ENCODE data around the gene DNASE1L1. TPM values are rescaled to one million over a fixed set of nuclear protein-coding genes. Genes with fewer than 3 reads are reported as not detected.

Gene DNASE1L1
- total and polyA plus RNA-seq, 2 of the 13 experiments (the other 11 are each of a cell fraction or from before 2014, with no cell fraction given) = 4.7 to 12.3 TPM

DNA sequence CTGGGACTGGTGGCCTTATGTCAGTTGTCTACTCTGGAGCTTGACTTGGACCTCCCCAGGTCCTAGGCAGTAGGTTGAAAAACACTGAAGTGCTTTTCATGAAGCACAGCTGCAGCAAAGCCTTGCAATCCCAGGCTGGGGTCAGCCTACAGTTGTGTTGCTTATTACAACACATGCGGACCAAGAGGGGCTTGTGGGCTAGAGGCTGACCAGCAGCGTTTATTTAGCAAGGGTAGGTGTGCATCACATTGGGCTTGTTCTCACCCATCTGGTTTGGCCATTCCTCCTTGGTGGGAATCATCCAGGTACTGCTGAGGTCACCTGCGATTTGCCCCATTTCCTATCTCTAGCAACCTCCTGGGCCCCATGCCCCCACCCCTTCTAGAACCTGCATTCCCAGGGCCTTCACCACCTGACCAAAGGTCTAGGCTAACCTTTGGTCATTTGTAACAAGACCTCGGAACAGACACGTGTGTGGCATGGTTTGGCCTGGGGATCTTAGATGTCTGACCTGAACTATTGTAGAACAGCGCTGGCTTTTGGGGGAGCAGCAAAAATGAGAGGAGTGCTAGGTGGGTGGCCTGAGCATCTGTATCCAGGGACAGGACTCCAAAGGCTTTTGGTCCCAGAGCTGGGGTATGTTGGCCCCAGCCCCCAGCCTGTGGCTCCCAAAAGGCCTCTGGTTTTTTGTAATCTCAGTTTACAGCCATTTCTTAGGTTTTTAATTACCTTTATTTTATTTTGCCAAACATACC, 7.8 kb downstream of the DNASE1L1 start (continued):
- TF ChIP-seq, protein P1, sequence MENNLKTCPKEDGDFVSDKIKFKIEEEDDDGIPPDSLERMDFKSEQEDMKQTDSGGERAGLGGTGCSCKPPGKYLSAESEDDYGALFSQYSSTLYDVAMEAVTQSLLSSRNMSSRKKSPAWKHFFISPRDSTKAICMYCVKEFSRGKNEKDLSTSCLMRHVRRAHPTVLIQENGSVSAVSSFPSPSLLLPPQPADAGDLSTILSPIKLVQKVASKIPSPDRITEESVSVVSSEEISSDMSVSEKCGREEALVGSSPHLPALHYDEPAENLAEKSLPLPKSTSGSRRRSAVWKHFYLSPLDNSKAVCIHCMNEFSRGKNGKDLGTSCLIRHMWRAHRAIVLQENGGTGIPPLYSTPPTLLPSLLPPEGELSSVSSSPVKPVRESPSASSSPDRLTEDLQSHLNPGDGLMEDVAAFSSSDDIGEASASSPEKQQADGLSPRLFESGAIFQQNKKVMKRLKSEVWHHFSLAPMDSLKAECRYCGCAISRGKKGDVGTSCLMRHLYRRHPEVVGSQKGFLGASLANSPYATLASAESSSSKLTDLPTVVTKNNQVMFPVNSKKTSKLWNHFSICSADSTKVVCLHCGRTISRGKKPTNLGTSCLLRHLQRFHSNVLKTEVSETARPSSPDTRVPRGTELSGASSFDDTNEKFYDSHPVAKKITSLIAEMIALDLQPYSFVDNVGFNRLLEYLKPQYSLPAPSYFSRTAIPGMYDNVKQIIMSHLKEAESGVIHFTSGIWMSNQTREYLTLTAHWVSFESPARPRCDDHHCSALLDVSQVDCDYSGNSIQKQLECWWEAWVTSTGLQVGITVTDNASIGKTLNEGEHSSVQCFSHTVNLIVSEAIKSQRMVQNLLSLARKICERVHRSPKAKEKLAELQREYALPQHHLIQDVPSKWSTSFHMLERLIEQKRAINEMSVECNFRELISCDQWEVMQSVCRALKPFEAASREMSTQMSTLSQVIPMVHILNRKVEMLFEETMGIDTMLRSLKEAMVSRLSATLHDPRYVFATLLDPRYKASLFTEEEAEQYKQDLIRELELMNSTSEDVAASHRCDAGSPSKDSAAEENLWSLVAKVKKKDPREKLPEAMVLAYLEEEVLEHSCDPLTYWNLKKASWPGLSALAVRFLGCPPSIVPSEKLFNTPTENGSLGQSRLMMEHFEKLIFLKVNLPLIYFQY (CRISPR knock-in tag; IDR thresholded peaks at IDR 0.05; ENCODE audit: borderline replicate concordance) = no peak
- TF ChIP-seq RBM39 (IDR thresholded peaks at IDR 0.05; ENCODE audit: low read depth, low read length, poor library complexity, severe bottlenecking) = no peak
- TF ChIP-seq PHB2 (IDR thresholded peaks at IDR 0.05; ENCODE audit: partially characterized antibody) = no peak
- TF ChIP-seq, protein P2, sequence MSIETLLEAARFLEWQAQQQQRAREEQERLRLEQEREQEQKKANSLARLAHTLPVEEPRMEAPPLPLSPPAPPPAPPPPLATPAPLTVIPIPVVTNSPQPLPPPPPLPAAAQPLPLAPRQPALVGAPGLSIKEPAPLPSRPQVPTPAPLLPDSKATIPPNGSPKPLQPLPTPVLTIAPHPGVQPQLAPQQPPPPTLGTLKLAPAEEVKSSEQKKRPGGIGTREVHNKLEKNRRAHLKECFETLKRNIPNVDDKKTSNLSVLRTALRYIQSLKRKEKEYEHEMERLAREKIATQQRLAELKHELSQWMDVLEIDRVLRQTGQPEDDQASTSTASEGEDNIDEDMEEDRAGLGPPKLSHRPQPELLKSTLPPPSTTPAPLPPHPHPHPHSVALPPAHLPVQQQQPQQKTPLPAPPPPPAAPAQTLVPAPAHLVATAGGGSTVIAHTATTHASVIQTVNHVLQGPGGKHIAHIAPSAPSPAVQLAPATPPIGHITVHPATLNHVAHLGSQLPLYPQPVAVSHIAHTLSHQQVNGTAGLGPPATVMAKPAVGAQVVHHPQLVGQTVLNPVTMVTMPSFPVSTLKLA (IDR thresholded peaks at IDR 0.05) = peak; percentile 27; the same call in 1 of the 2 replicates
- no peak for TF ChIP-seq ZNF75D (CRISPR knock-in tag; IDR thresholded peaks at IDR 0.05; ENCODE audit: borderline replicate concordance)
- TF ChIP-seq FOSL2 (CRISPR knock-in tag; IDR thresholded peaks at IDR 0.05) = 0 out of 2 replicates have a peak, but pooled peaks have one; percentile 18
- TF ChIP-seq, protein P3, sequence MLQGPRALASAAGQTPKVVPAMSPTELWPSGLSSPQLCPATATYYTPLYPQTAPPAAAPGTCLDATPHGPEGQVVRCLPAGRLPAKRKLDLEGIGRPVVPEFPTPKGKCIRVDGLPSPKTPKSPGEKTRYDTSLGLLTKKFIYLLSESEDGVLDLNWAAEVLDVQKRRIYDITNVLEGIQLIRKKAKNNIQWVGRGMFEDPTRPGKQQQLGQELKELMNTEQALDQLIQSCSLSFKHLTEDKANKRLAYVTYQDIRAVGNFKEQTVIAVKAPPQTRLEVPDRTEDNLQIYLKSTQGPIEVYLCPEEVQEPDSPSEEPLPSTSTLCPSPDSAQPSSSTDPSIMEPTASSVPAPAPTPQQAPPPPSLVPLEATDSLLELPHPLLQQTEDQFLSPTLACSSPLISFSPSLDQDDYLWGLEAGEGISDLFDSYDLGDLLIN (CRISPR knock-in tag; IDR thresholded peaks at IDR 0.05; ENCODE audit: borderline replicate concordance) = no peak
- peak; percentile 22; the same call in 1 of the 2 replicates for TF ChIP-seq MAZ (IDR thresholded peaks at IDR 0.05; ENCODE audit: borderline replicate concordance, low read depth, low read length)
- TF ChIP-seq MAZ (CRISPR knock-in tag; IDR thresholded peaks at IDR 0.05; ENCODE audit: low read depth) = 0 out of 2 replicates have a peak, but pooled peaks have one; percentile 32
- no peak for TF ChIP-seq SP1 (IDR thresholded peaks at IDR 0.05)
- no peak for TF ChIP-seq SP1 (CRISPR knock-in tag; IDR thresholded peaks at IDR 0.05)
- no peak for TF ChIP-seq ZMAT3 (CRISPR knock-in tag; conservative IDR thresholded peaks at IDR 0.05)
- TF ChIP-seq, protein P4, sequence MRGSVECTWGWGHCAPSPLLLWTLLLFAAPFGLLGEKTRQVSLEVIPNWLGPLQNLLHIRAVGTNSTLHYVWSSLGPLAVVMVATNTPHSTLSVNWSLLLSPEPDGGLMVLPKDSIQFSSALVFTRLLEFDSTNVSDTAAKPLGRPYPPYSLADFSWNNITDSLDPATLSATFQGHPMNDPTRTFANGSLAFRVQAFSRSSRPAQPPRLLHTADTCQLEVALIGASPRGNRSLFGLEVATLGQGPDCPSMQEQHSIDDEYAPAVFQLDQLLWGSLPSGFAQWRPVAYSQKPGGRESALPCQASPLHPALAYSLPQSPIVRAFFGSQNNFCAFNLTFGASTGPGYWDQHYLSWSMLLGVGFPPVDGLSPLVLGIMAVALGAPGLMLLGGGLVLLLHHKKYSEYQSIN (CRISPR knock-in tag; IDR thresholded peaks at IDR 0.05; ENCODE audit: borderline replicate concordance) = no peak
- no peak for TF ChIP-seq KLF11 (CRISPR knock-in tag; IDR thresholded peaks at IDR 0.05)
- TF ChIP-seq ZNF230 (CRISPR knock-in tag; IDR thresholded peaks at IDR 0.05) = no peak
- TF ChIP-seq RARG (CRISPR knock-in tag; IDR thresholded peaks at IDR 0.05; ENCODE audit: low read depth) = no peak
- TF ChIP-seq, protein P5, sequence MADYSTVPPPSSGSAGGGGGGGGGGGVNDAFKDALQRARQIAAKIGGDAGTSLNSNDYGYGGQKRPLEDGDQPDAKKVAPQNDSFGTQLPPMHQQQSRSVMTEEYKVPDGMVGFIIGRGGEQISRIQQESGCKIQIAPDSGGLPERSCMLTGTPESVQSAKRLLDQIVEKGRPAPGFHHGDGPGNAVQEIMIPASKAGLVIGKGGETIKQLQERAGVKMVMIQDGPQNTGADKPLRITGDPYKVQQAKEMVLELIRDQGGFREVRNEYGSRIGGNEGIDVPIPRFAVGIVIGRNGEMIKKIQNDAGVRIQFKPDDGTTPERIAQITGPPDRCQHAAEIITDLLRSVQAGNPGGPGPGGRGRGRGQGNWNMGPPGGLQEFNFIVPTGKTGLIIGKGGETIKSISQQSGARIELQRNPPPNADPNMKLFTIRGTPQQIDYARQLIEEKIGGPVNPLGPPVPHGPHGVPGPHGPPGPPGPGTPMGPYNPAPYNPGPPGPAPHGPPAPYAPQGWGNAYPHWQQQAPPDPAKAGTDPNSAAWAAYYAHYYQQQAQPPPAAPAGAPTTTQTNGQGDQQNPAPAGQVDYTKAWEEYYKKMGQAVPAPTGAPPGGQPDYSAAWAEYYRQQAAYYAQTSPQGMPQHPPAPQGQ (CRISPR knock-in tag; IDR thresholded peaks at IDR 0.05; ENCODE audit: borderline replicate concordance) = no peak
- no peak for TF ChIP-seq GZF1 (CRISPR knock-in tag; IDR thresholded peaks at IDR 0.05)

Measured in HepG2 (cell line).